IPS DF 4.7 (cell line): ENCODE results near the gene CARD10.

Experiments used
- DNase-seq: peaks from one replicate; pipeline ENCODE4 v3.0.0-alpha.2; 2013; ENCODE audit warnings: low spot score; ENCODE audit errors: extremely low read depth

Gene CARD10

DNA sequence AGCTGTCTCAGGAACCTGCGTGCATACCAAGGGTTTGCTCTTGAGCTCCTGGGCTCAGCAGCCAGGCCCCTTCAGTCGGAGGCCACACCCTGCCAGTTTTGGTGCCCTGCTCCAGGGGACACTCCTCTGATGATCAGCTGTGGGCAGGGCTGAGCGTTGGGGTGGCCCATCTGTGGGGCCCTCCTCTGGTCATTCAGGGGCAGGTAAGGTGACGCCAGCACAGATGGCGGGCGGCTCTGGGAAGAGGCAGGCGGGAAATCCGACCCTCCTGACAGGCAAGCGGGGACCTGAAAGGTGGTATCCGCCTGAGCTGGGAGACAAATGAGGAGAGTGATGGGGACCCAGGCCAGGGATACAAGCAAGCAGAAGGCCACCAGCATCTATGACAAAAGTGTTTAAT is 29.2 kb downstream of the CARD10 start:
- DNase-seq = no peak

DNA sequence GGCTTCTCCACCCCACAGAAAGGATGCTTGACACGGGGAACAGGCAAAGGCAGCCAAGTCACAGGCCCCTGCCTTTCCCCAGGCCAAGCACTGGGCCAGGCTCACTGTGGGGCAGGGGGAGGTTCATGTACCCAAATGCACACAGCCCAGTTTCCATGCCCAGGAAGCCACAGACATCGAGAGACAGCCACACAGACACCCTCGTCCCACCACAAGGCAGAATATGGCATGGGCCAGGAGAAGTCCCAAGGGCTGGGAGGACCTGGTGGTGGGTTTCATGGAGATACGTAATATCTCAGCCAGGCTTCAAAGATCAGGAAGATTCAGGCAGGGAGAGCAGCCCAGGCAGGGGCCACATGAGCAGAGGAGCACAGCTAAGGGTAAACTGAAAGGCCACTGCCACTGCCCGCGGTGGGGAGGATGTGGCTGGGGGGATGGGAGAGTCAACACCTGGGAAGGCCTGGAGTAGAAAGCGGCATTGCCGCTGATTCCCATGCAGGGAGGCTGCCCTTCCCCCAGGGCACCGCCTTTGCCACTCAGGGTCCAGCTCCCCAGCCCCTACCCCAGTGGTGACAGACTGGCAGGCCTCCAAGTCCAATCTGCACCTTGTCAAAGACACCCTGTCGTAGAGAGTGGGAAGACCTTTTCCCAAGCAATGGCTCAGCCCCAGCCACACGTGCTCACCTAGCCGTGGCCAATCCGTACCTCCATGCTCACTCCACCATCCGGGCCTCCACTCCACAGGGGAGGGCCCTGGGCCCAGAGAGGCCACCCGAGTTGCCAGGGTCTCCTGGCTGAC is 30.7 kb downstream of the CARD10 start:
- no peak for DNase-seq

DNA sequence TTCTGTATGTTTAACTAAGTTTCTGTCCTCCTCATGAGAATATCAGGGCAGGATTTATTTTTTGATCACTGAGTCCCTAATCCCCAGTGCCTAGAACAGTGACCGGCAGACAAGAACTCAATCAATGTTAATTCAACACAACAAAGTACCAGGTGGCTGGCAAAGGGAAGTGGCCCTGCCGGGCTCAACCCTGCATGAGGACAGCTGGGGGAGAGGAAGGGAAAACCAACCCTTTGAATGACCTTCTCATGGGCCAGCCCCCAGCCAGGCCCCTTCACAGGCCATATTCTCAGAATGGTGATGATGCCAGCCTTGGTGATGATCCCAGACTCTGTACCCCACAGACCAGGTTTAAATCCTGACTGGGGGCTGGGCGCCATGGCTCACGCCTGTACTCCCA is 31.6 kb downstream of the CARD10 start:
- no peak for DNase-seq

GRCh38 chr22:37487129-37487528 is 32.1 kb downstream of the CARD10 start:
- no peak for DNase-seq

- no peak for DNase-seq
Observed at GRCh38 chr22:37486224-37486845, 32.9 kb downstream of the CARD10 start, which contains the start of gene MFNG. TSS of gene MFNG (minus strand) at chr22:37486384. CDS start at chr22:37486177, 207 bp downstream.

GRCh38 chr22:37485395-37486223 is 33.6 kb downstream of the CARD10 start:
- no peak for DNase-seq

- no peak for DNase-seq
Observed at GRCh38 chr22:37484480-37485394, 34.5 kb downstream of the CARD10 start.

DNA sequence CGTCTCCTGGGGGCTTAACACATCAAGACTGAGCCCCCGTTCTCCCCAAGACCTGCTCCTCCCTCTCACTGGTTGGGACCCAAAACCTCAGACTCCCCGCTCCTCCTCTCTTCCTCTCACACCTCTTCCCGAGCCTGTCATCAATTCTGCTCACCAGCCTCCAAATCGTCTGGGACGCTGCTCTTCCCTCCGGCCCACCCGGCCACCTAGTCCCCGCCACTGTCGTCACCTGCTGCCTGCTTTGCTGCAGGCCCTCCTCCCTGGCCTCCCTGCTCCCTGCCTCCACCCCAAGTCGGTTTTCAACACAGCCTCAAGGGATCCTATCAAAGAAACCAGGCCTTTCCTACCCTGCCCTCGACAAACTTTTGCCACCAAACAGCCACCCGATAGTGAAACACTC is 36.2 kb downstream of the CARD10 start:
- DNase-seq = no peak

DNA sequence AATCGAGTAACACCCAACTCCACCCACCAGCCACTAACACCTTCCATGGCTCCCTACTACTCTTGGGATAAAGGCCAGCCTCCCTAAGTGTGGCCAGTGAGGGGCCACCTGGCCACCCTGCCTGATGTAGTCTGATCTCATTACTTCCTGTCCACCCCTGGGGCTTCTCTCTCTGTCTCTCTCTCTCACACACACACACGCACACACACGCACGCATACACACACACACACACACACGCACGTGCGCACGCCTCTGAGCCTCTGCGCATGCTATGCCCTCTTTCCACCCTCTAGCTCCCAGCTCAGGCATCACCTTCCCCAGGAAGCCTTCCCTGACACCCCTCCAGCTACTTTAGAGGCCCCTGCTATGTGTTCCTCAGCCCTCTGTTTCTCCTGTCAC is 37.0 kb downstream of the CARD10 start:
- no peak for DNase-seq

GRCh38 chr22:37481347-37481907 is 37.8 kb downstream of the CARD10 start:
- DNase-seq = no peak

GRCh38 chr22:37480387-37481346 is 38.5 kb downstream of the CARD10 start:
- DNase-seq = no peak

GRCh38 chr22:37479196-37479595 is 40.0 kb downstream of the CARD10 start:
- DNase-seq = no peak

GRCh38 chr22:37476389-37477329 is 42.6 kb downstream of the CARD10 start:
- no peak for DNase-seq

- no peak for DNase-seq
Observed at GRCh38 chr22:37474447-37475090, 44.6 kb downstream of the CARD10 start.

DNA sequence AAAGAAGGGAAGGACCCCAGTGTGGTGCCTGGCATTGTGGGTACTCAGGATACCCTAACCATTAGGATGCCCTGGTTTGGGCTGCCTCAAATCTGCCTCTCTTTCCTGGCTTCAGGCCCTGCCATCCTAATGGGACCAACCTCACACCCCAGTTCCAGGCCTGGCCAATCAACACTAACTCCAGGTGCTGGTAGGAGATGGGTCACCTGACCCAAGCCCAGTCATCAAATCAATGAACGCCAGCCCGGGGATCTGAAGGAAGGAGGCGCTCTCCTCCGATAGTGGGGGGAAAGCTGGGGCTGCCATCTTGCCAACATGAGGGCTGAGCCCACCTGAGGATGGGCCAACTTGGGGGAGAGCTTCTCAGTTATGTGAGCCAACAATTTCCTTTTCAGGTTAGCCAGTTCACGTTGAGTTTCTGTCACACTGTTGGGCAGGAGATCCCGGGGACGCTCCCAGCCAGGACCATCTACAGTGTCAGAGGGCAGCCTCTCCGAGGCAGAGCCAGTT is 45.7 kb downstream of the CARD10 start:
- no peak for DNase-seq

DNA sequence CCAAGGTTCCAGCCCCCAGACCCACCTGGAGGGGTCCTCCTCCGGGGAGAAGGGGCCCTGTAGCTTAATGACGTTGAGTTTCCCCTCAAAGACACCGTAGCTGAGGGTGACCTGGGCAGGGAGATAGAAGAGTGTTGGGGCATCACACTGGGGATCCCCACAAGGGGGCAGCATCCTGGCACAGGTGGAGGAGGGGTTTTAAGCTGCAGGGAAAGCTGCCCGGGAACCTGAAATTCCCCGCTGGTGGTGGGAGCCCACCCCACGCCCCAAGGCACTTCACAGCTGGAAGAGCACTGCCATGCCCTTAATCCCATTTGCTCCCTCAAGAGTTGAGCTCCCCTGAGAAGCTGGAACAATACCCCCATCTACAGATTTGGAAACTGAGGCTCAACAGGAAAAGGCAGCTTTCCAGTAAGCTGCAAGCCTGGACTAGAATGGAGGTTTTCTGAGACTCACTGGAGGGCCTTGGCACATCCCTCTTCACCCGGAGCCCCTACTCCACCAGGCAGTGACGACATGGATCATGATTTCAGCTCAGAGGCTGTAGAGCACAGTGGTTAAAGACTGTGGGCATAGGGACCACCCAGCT is 46.7 kb downstream of the CARD10 start:
- DNase-seq = no peak

- DNase-seq = no peak
Observed at GRCh38 chr22:37471727-37472417, 47.3 kb downstream of the CARD10 start.
